HG02642 (cell line): ENCODE results near the gene MAL.

Experiments used
- ATAC-seq: cut with Tn5 transposase; IDR thresholded peaks from one replicate; pipeline ENCODE4 v1.9.1; 2021; ENCODE audit warnings: mild to moderate bottlenecking; ENCODE audit not compliant: unreplicated experiment, poor library complexity

Gene MAL

GRCh38 chr2:95025406-95026319, at the start of gene MAL:
Gene MAL (plus strand): TSS chr2:95025708. CDS start chr2:95025793, 85 bp downstream.
- ATAC-seq: peak; percentile 45

GRCh38 chr2:94977826-94978225, 47.7 kb upstream of the MAL start:
- no peak for ATAC-seq

- ATAC-seq: no peak
These were observed 46.6 kb upstream of the MAL start for GRCh38 chr2:94978917-94979316.

- no peak for ATAC-seq
These were observed 45.8 kb upstream of the MAL start for GRCh38 chr2:94979406-94980375.

- no peak for ATAC-seq
These were observed 45.1 kb upstream of the MAL start for GRCh38 chr2:94980406-94980805.

- no peak for ATAC-seq
These were observed 43.4 kb upstream of the MAL start for GRCh38 chr2:94982156-94982555.

GRCh38 chr2:94982675-94983074, 42.8 kb upstream of the MAL start:
- ATAC-seq: no peak

- no peak for ATAC-seq
These were observed 40.4 kb upstream of the MAL start for GRCh38 chr2:94984964-94985575.

GRCh38 chr2:94985636-94986035, 39.9 kb upstream of the MAL start:
- no peak for ATAC-seq

GRCh38 chr2:94986392-94986963, 39.0 kb upstream of the MAL start:
- ATAC-seq: peak; percentile 85

- ATAC-seq: no peak
These were observed 38.2 kb upstream of the MAL start for GRCh38 chr2:94987074-94988020.

- no peak for ATAC-seq
These were observed 34.6 kb upstream of the MAL start for GRCh38 chr2:94990956-94991355.

- ATAC-seq: no peak
These were observed 33.1 kb upstream of the MAL start for GRCh38 chr2:94992360-94992759.

- ATAC-seq: no peak
These were observed 32.1 kb upstream of the MAL start for GRCh38 chr2:94993176-94994062.

- ATAC-seq: no peak
These were observed 31.2 kb upstream of the MAL start for GRCh38 chr2:94994063-94994913.

- no peak for ATAC-seq
These were observed 30.5 kb upstream of the MAL start for GRCh38 chr2:94994914-94995552.
